A549 (cell line): Measurements from ENCODE around the gene SUOX. TPM values are rescaled to one million over a fixed set of nuclear protein-coding genes. Genes with fewer than 3 reads are reported as not detected.

ENCODE experiments used
- ATAC-seq, 2 experiments: fragments of 200-7000 bp in 1 of 2; fragments of >200 bp in 1 of 2; cut with Nextera tagmentation in 1 of 2; cut with Tn5 transposase in 1 of 2; 3 replicates each; pipeline versions ENCODE4 v1.8.0 to v1.9.1; 2018 to 2020; ENCODE audit warnings: mild to moderate bottlenecking in 1 of 2, moderate library complexity in 1 of 2
- CTCF ChIA-PET: fragments of 300-600 bp; sonication (Branson Sonifier 250); formaldehyde crosslinking; extraction: SDS; loops from one replicate; lab custom pipeline; 2021; ENCODE audit warnings: antibody characterized with exemption, inconsistent platforms; lab: Yijun Ruan, JAX
- POLR2A ChIA-PET: fragments of 350-600 bp; formaldehyde crosslinking; extraction: SDS; loops from one replicate; lab custom pipeline; 2021; ENCODE audit warnings: antibody characterized with exemption, inconsistent platforms; lab: Yijun Ruan, JAX
- DNase-seq, 2 experiments: peaks; one replicate each; pipeline versions ENCODE4 v3.0.0 to v3.0.0-alpha.2; 2011 to 2016; ENCODE audit warnings: low read depth in 1 of 2, low spot score in 1 of 2
- FAIRE-seq: peaks from 2 replicates; lab custom pipeline; 2011; peaks lifted over from hg19 to GRCh38; lab: Jason Lieb, UNC
- H3K27ac ChIP-seq, 2 experiments: fragments of >200 bp; sonication (Bioruptor Twin); formaldehyde crosslinking; 3 replicates each; pipeline ENCODE4 v1.5.1; 2016 to 2017
- H3K4me1 ChIP-seq: fragments of >200 bp; sonication (Bioruptor Twin); formaldehyde crosslinking; 3 replicates; pipeline ENCODE4 v1.6.1; 2016
- H3K4me2 ChIP-seq: fragments of >200 bp; sonication (Bioruptor Twin); formaldehyde crosslinking; 3 replicates; pipeline ENCODE4 v1.6.1; 2016
- H3K4me3 ChIP-seq: fragments of >200 bp; sonication (Bioruptor Twin); formaldehyde crosslinking; 3 replicates; pipeline ENCODE4 v1.5.1; 2016
- H3K9me3 ChIP-seq: fragments of >200 bp; sonication (Bioruptor Twin); formaldehyde crosslinking; 3 replicates; pipeline ENCODE4 v1.6.1; 2016
- CEBPB ChIP-seq, 2 experiments: fragments of >200 bp in 1 of 2; sonication (Bioruptor Twin) in 1 of 2; formaldehyde crosslinking in 1 of 2; IDR thresholded peaks; 2 replicates each; pipeline ENCODE4 v1.6.1; 2012 to 2016
- CHD2 ChIP-seq: fragments of 150-350 bp; IDR thresholded peaks from 2 replicates; pipeline ENCODE4 v1.6.1; 2014; ENCODE audit warnings: low read length; ENCODE audit not compliant: partially characterized antibody
- EHF ChIP-seq: fragments of 250-450 bp; sonication (Bioruptor Pico); IDR thresholded peaks from 2 replicates; pipeline ENCODE4 v1.5.0; 2020; ENCODE audit warnings: mild to moderate bottlenecking
- EHMT2 ChIP-seq: fragments of 200-600 bp; sonication (generic); IDR thresholded peaks from 2 replicates; pipeline ENCODE4 v1.6.1; 2016; ENCODE audit warnings: antibody characterized with exemption, low read depth, mild to moderate bottlenecking, moderate library complexity
- FOSB ChIP-seq: fragments of 250-450 bp; sonication (Bioruptor Pico); IDR thresholded peaks from 2 replicates; pipeline ENCODE4 v1.5.0; 2020; ENCODE audit warnings: mild to moderate bottlenecking, moderate library complexity
- FOSL2 ChIP-seq, 2 experiments: fragments of 450-650 bp in 1 of 2; fragments of >200 bp in 1 of 2; sonication (Bioruptor Twin) in 1 of 2; formaldehyde crosslinking; IDR thresholded peaks; 2 replicates each; pipeline versions ENCODE4 v1.5.0 to v1.6.1; 2016 to 2020; ENCODE audit warnings: mild to moderate bottlenecking in 1 of 2, moderate library complexity in 1 of 2
- FOXS1 ChIP-seq: fragments of 250-450 bp; sonication (Bioruptor Pico); IDR thresholded peaks from 2 replicates; pipeline ENCODE4 v1.5.0; 2020; ENCODE audit warnings: mild to moderate bottlenecking, moderate library complexity
- GATA3 ChIP-seq: IDR thresholded peaks from 2 replicates; pipeline ENCODE4 v1.6.1; 2012; ENCODE audit warnings: borderline replicate concordance
- HDAC2 ChIP-seq: fragments of 200-600 bp; sonication (generic); IDR thresholded peaks from 2 replicates; pipeline ENCODE4 v1.6.1; 2016
- JUN ChIP-seq, 2 experiments: fragments of >200 bp; sonication (Bioruptor Twin); formaldehyde crosslinking; IDR thresholded peaks; 2 replicates in 1 of 2; 3 replicates in 1 of 2; pipeline ENCODE4 v1.6.1; 2016 to 2017
- KDM1A ChIP-seq: fragments of 200-600 bp; sonication (generic); IDR thresholded peaks from 2 replicates; pipeline ENCODE4 v1.6.1; 2016; ENCODE audit warnings: low read depth, mild to moderate bottlenecking
- KDM5A ChIP-seq: fragments of 200-600 bp; sonication (generic); IDR thresholded peaks from 2 replicates; pipeline ENCODE4 v1.6.1; 2016; ENCODE audit warnings: antibody characterized with exemption, mild to moderate bottlenecking
- NFE2L2 ChIP-seq: fragments of 150-350 bp; conservative IDR thresholded peaks from 2 replicates; pipeline ENCODE4 v1.6.1; 2014; ENCODE audit warnings: low read length
- PHF8 ChIP-seq: fragments of 200-600 bp; sonication (generic); IDR thresholded peaks from 2 replicates; pipeline ENCODE4 v1.6.1; 2016; ENCODE audit warnings: low read depth, mild to moderate bottlenecking, antibody characterized with exemption, moderate library complexity, borderline replicate concordance
- POLR2A ChIP-seq: IDR thresholded peaks from 2 replicates; pipeline ENCODE4 v1.6.1; 2012; ENCODE audit warnings: mild to moderate bottlenecking, low read length
- RFX5 ChIP-seq: fragments of 450-650 bp; IDR thresholded peaks from 2 replicates; pipeline ENCODE4 v1.7.1; 2014; ENCODE audit warnings: antibody characterized with exemption, mild to moderate bottlenecking, moderate library complexity
- RNF2 ChIP-seq: fragments of 200-600 bp; sonication (generic); IDR thresholded peaks from 2 replicates; pipeline ENCODE4 v1.6.1; 2016; ENCODE audit warnings: low read depth, mild to moderate bottlenecking, antibody characterized with exemption, moderate library complexity, borderline replicate concordance
- SREBF2 ChIP-seq: fragments of 450-650 bp; IDR thresholded peaks from 2 replicates; pipeline ENCODE4 v1.6.1; 2014; ENCODE audit warnings: mild to moderate bottlenecking, moderate library complexity
- TFCP2L1 ChIP-seq: fragments of 250-450 bp; sonication (Bioruptor Pico); IDR thresholded peaks from 2 replicates; pipeline ENCODE4 v1.5.0; 2021; ENCODE audit warnings: mild to moderate bottlenecking
- ZC3H11A ChIP-seq: fragments of 450-650 bp; IDR thresholded peaks from 2 replicates; pipeline ENCODE4 v1.6.1; 2014; ENCODE audit warnings: antibody characterized with exemption, mild to moderate bottlenecking
- ZNF302 ChIP-seq: fragments of 250-450 bp; sonication (Bioruptor Pico); IDR thresholded peaks from 2 replicates; pipeline ENCODE4 v1.9.0; 2021; ENCODE audit warnings: inconsistent platforms, mild to moderate bottlenecking, moderate library complexity
- ZSCAN20 ChIP-seq: fragments of 250-450 bp; sonication (Bioruptor Pico); IDR thresholded peaks from 2 replicates; pipeline ENCODE4 v1.8.0; 2022; ENCODE audit warnings: mild to moderate bottlenecking, moderate library complexity
- WGBS: methylation state at CpG from one replicate; pipeline ENCODE4 v1.1.6; 2017; ENCODE audit errors: missing lambda C conversion rate; 5-methylcytosine and 5-hydroxymethylcytosine counted together
- polyA plus RNA-seq, 4 experiments: library from polyadenylated mRNA; depleted of rRNA in 3 of 4; stranded (reverse); fragments of >200 nt; fragmentation: RNase III in 1 of 4; extraction: RNeasy Plus Mini Kit Qiagen cat#74134 plus additional on column Dnase treatment in 1 of 4; gene quantifications; 2 replicates in 3 of 4; 3 replicates in 1 of 4; pipeline ENCODE4 v1.2.3, GENCODE V29; 2011 to 2017
- TF ChIP-seq, protein P1 (sequence below): fragments of >200 bp; sonication (Bioruptor Twin); formaldehyde crosslinking; IDR thresholded peaks from 3 replicates; pipeline ENCODE4 v1.6.1; 2016
- TF ChIP-seq, protein P2 (sequence below): fragments of 250-450 bp; sonication (Bioruptor Pico); IDR thresholded peaks from 2 replicates; pipeline ENCODE4 v1.5.0; 2020; ENCODE audit warnings: low read depth, mild to moderate bottlenecking, moderate library complexity
- TF ChIP-seq, protein P3 (sequence below): fragments of 450-650 bp; IDR thresholded peaks from 2 replicates; pipeline ENCODE4 v1.6.1; 2014; ENCODE audit warnings: antibody characterized with exemption
- TF ChIP-seq, protein P4 (sequence below): IDR thresholded peaks from 2 replicates; pipeline ENCODE4 v1.6.1; 2012
- TF ChIP-seq, protein P5 (sequence below): fragments of >200 bp; sonication (Bioruptor Twin); formaldehyde crosslinking; IDR thresholded peaks from 2 replicates; pipeline ENCODE4 v1.6.1; 2016

The SUOX gene
- polyA plus RNA-seq, 2 of the 4 experiments (the other 2 are of a cell fraction) = 13.6 to 15.6 TPM

DNA sequence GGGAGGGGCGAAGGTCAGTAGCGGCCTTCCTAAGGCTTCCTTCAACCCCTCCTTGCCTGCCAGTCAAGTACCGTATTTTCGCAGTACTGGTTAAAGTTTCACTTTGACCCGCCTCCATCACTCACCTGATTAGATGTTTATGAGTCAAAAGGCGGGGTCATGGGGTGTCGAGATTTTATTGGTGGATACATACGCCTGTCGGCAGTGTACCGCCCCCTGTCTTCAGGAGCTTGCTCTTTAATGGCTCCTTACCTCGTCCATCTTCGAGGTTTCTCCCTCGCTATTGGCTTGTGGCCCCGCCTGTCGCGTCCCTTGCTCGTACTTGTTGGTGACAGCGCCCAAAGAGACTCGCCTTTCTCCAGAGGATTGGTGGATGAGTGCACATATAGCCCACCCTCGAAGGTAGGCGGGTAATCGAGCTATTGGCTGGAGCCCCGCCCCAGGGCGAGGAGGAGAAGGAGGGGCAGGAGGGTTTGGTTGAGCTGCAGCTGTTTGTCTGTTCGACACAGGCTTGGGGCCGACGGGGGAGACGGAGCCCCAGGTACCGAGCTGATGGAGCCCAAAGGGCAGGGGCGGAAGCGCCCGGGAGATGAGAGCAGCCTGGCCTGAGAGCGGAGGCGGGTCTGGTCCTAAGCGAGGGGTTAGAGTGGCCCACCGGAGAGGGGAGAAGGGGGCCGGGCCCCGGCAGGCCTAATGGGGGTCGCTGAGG is 23.3 kb upstream of the SUOX start, which contains the start of gene RAB5B:
Gene RAB5B, plus strand, starts transcription at position 480 of the 709 bp plus-strand sequence. CDS start 12,883 bp downstream, outside the sequence.
- ChIA-PET CTCF (interaction anchor here (0.6 to 2.9 kb wide), 16 partner anchors 8 to 235 kb away, joined by 3 to 15 read pairs (median 6); partner anchors contain the start of gene SUOX), POLR2A (interaction anchor here (0.6 to 1.8 kb wide), 17 partner anchors 9 to 244 kb away, joined by 3 to 8 read pairs (median 4); partner anchors contain the start of genes CD63, ESYT1, PA2G4 and PYM1)
- peak; percentile 95 to 96 for ATAC-seq
- DNase-seq = peak; percentile 98 to 100
- H3K4me3 ChIP-seq = peak within 1 kb of the TSS; percentile 93
- no peak for TF ChIP-seq KDM5A
- TF ChIP-seq FOXS1 (CRISPR knock-in tag) = no peak
- TF ChIP-seq, protein P1, sequence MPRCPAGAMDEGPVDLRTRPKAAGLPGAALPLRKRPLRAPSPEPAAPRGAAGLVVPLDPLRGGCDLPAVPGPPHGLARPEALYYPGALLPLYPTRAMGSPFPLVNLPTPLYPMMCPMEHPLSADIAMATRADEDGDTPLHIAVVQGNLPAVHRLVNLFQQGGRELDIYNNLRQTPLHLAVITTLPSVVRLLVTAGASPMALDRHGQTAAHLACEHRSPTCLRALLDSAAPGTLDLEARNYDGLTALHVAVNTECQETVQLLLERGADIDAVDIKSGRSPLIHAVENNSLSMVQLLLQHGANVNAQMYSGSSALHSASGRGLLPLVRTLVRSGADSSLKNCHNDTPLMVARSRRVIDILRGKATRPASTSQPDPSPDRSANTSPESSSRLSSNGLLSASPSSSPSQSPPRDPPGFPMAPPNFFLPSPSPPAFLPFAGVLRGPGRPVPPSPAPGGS = 0 out of 3 replicates have a peak, but pooled peaks have one; percentile 35
- TF ChIP-seq ZC3H11A = no peak
- no peak for TF ChIP-seq CEBPB (IDR thresholded peaks at IDR 0.05)
- TF ChIP-seq FOSL2 (IDR thresholded peaks at IDR 0.05) = no peak
- TF ChIP-seq FOSL2 (CRISPR knock-in tag; IDR thresholded peaks at IDR 0.05) = peak; percentile 76
- no peak for TF ChIP-seq SREBF2
- TF ChIP-seq TFCP2L1 (CRISPR knock-in tag) = no peak
- TF ChIP-seq NFE2L2 = no peak
- 0 out of 2 replicates have a peak, but pooled peaks have one; percentile 46 for TF ChIP-seq RFX5
- TF ChIP-seq, protein P2, sequence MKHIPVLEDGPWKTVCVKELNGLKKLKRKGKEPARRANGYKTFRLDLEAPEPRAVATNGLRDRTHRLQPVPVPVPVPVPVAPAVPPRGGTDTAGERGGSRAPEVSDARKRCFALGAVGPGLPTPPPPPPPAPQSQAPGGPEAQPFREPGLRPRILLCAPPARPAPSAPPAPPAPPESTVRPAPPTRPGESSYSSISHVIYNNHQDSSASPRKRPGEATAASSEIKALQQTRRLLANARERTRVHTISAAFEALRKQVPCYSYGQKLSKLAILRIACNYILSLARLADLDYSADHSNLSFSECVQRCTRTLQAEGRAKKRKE (CRISPR knock-in tag) = no peak
- TF ChIP-seq JUN (IDR thresholded peaks at IDR 0.05) = peak in 1 of 2 experiments; percentile 71; a peak in 2 of 5 replicates
- no peak for TF ChIP-seq EHF (CRISPR knock-in tag)
- no peak for TF ChIP-seq RNF2
- TF ChIP-seq HDAC2 = no peak
- TF ChIP-seq CHD2 = peak; percentile 67
- TF ChIP-seq KDM1A = no peak
- TF ChIP-seq, protein P3, sequence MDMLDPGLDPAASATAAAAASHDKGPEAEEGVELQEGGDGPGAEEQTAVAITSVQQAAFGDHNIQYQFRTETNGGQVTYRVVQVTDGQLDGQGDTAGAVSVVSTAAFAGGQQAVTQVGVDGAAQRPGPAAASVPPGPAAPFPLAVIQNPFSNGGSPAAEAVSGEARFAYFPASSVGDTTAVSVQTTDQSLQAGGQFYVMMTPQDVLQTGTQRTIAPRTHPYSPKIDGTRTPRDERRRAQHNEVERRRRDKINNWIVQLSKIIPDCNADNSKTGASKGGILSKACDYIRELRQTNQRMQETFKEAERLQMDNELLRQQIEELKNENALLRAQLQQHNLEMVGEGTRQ = peak; percentile 68
- no peak for TF ChIP-seq FOSB (CRISPR knock-in tag)
- TF ChIP-seq PHF8 = peak; percentile 92
- TF ChIP-seq, protein P4, sequence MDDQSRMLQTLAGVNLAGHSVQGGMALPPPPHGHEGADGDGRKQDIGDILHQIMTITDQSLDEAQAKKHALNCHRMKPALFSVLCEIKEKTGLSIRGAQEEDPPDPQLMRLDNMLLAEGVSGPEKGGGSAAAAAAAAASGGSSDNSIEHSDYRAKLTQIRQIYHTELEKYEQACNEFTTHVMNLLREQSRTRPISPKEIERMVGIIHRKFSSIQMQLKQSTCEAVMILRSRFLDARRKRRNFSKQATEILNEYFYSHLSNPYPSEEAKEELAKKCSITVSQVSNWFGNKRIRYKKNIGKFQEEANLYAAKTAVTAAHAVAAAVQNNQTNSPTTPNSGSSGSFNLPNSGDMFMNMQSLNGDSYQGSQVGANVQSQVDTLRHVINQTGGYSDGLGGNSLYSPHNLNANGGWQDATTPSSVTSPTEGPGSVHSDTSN = peak; percentile 100
- TF ChIP-seq ZSCAN20 = no peak
- no peak for TF ChIP-seq ZNF302 (CRISPR knock-in tag)
- peak; percentile 84 for TF ChIP-seq POLR2A
- TF ChIP-seq GATA3 = 0 out of 2 replicates have a peak, but pooled peaks have one; percentile 28
- TF ChIP-seq EHMT2 = no peak
- TF ChIP-seq, protein P5, sequence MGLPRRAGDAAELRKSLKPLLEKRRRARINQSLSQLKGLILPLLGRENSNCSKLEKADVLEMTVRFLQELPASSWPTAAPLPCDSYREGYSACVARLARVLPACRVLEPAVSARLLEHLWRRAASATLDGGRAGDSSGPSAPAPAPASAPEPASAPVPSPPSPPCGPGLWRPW = no peak
- H3K27ac ChIP-seq = peak within 1 kb of the TSS; percentile 94 to 95
- no peaks in the 10 kb centered on the region for H3K9me3 ChIP-seq
- H3K4me2 ChIP-seq = peak within 1 kb of the TSS; percentile 88
- H3K4me1 ChIP-seq = peaks cover 20% of the 10 kb centered on the region; the same call in 2 of the 3 replicates
- WGBS = 1% methylated on average over 38 of the region's 39 CpGs
- FAIRE-seq = peak; percentile 98
